Bronchial epithelial cell (primary cell): ENCODE results near the gene FBLN5. TPM values are rescaled to one million over a fixed set of nuclear protein-coding genes. Genes with fewer than 3 reads are reported as not detected.

Experiments used
- DNase-seq: peaks from one replicate; pipeline ENCODE4 v3.0.0-alpha.2; 2010; ENCODE audit warnings: low read depth
- FAIRE-seq: peaks from 2 replicates; lab custom pipeline; 2011; peaks lifted over from hg19 to GRCh38; lab: Jason Lieb, UNC
- H3K27me3 ChIP-seq: 2 replicates; pipeline ENCODE4 v1.5.1; 2011; ENCODE audit warnings: low read length; ENCODE audit not compliant: control insufficient read depth, insufficient read depth
- H3K36me3 ChIP-seq: 2 replicates; pipeline ENCODE4 v1.5.1; 2011; ENCODE audit warnings: low read length; ENCODE audit not compliant: control insufficient read depth, insufficient read depth
- H3K4me3 ChIP-seq: 2 replicates; pipeline ENCODE4 v1.5.1; 2011; ENCODE audit warnings: mild to moderate bottlenecking, low read depth, low read length, control low read depth
- CTCF ChIP-seq: IDR thresholded peaks from 2 replicates; pipeline ENCODE4 v1.5.1; 2011; ENCODE audit warnings: mild to moderate bottlenecking, moderate library complexity, low read length, control low read depth, inconsistent platforms; ENCODE audit not compliant: insufficient read depth, severe bottlenecking
- total RNA-seq: library from RNA; depleted of rRNA; stranded (reverse); fragments of >200 nt; gene quantifications from 2 replicates; pipeline ENCODE4 v1.2.1, GENCODE V29; 2014

The FBLN5 gene
- total RNA-seq, 1 donor from 2014 or later, result 0.26 TPM

GRCh38 chr14:91835920-91836843, 111.3 kb downstream of the FBLN5 start:
- peak; percentile 9 for TF ChIP-seq CTCF
- Histone ChIP-seq H3K4me3 (peak overlapping the region; percentile 80), H3K36me3 (no peaks in the 10 kb centered on the region), H3K27me3 (no peaks in the 10 kb centered on the region)
- DNase-seq (peak; percentile 76), FAIRE-seq (no peak)

GRCh38 chr14:91835197-91835919, 112.1 kb downstream of the FBLN5 start:
- FAIRE-seq, result no peak
- no peak for TF ChIP-seq CTCF
- Histone ChIP-seq H3K36me3 (no peaks in the 10 kb centered on the region), H3K4me3 (peak overlapping the region; percentile 80), H3K27me3 (no peaks in the 10 kb centered on the region)
- no peak for DNase-seq

- DNase-seq (no peak), FAIRE-seq (no peak)
- Histone ChIP-seq H3K36me3 (no peaks in the 10 kb centered on the region), H3K4me3 (no peak overlapping the region), H3K27me3 (no peaks in the 10 kb centered on the region)
- TF ChIP-seq CTCF, result no peak
Observed at GRCh38 chr14:91834571-91834970, 112.9 kb downstream of the FBLN5 start.

- TF ChIP-seq CTCF, result no peak
- no peaks in the 10 kb centered on the region for H3K27me3 ChIP-seq
- FAIRE-seq, result no peak
Observed at GRCh38 chr14:91831337-91831736, 116.2 kb downstream of the FBLN5 start.

GRCh38 chr14:91830777-91831176, 116.7 kb downstream of the FBLN5 start:
- FAIRE-seq (no peak), DNase-seq (peak; percentile 26)
- no peak for TF ChIP-seq CTCF
- Histone ChIP-seq H3K36me3 (no peaks in the 10 kb centered on the region), H3K27me3 (no peaks in the 10 kb centered on the region), H3K4me3 (no peak overlapping the region)

More at GRCh38 chr14:91831337-91831736, 116.2 kb downstream of the FBLN5 start:
- Histone ChIP-seq H3K4me3 (no peak overlapping the region), H3K36me3 (no peaks in the 10 kb centered on the region)
- no peak for DNase-seq
